Measurements from ENCODE around the gene ADPRS.

Gene ADPRS

GRCh38 chr1:36092166-36092797 is 3.6 kb downstream of the ADPRS start:
- H3K36me3 Mint-ChIP-seq (ENCODE audit: insufficient read depth) = peaks cover 26% of the 10 kb centered on the region
- ATAC-seq (replicated peaks) = no peak
- no peak overlapping the region for H3K4me3 Mint-ChIP-seq

GRCh38 chr1:36092798-36093185 is 4.1 kb downstream of the ADPRS start:
- no peak overlapping the region for H3K4me3 Mint-ChIP-seq
- peaks cover 29% of the 10 kb centered on the region for H3K36me3 Mint-ChIP-seq (ENCODE audit: insufficient read depth)
- H3K27me3 Mint-ChIP-seq = no peaks in the 10 kb centered on the region
- DNase-seq = no peak
- H3K27ac Mint-ChIP-seq = no peak overlapping the region
- ATAC-seq (replicated peaks) = no peak
- peaks cover 15 to 18% of the 10 kb centered on the region in 2 donors for H3K4me1 Mint-ChIP-seq (ENCODE audit: low read depth in 2 of 2)
- H3K9me3 Mint-ChIP-seq = no peaks in the 10 kb centered on the region

More at GRCh38 chr1:36092166-36092797, 3.6 kb downstream of the ADPRS start:
- H3K27me3 Mint-ChIP-seq = peaks cover 0 to 2% of the 10 kb centered on the region in 2 donors
- H3K4me1 Mint-ChIP-seq (ENCODE audit: low read depth in 2 of 2) = peaks cover 15 to 18% of the 10 kb centered on the region in 2 donors
- H3K27ac Mint-ChIP-seq = peak overlapping the region in 1 of 2 donors; percentile 20
- H3K9me3 Mint-ChIP-seq = no peaks in the 10 kb centered on the region
- DNase-seq = no peak

DNA sequence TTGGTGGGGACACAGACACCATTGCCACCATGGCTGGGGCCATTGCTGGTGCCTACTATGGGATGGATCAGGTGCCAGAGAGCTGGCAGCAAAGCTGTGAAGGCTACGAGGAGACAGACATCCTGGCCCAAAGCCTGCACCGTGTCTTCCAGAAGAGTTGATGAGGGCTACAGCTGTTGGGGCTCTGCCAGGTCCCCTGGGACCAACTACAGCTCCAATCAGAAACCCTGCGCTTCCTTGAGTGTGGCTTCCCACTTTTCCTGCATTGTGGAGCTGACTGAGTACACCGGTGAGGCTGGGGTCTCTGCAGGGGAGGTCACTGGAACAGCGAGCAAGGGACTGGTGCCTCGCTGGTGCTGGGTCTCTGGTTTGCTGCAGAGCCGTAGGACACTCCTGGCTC is 4.5 kb downstream of the ADPRS start:
- DNase-seq = no peak
- peaks cover 29% of the 10 kb centered on the region for H3K36me3 Mint-ChIP-seq (ENCODE audit: insufficient read depth)
- H3K9me3 Mint-ChIP-seq = no peaks in the 10 kb centered on the region
- no peaks in the 10 kb centered on the region for H3K27me3 Mint-ChIP-seq
- H3K27ac Mint-ChIP-seq = no peak overlapping the region
- H3K4me3 Mint-ChIP-seq = no peak overlapping the region
- no peak for ATAC-seq (replicated peaks)
- H3K4me1 Mint-ChIP-seq (ENCODE audit: low read depth in 2 of 2) = peaks cover 15 to 18% of the 10 kb centered on the region in 2 donors

DNA sequence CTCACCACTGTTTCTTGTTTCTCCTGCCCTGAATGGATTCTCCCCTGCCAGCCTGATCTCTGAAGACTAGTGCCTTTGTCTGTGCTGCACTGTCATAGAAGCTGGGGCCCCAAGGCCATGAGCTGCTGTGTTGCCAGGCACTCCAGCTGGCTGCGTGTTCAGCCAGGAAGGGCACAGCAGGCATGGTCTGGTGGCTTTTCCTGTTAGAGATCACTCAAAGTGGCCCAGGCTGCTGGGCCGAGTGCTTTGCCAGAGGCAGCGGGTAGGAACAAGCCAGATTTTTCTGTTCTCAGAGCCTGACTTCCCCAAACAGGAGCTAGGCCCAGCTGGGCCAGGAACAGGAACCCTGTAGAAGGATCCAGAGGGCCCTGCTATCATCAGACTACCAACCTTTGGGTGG is 5.2 kb downstream of the ADPRS start:
- Mint-ChIP-seq H3K4me1 (ENCODE audit: low read depth in 2 of 2) (peaks cover 15 to 18% of the 10 kb centered on the region in 2 donors), H3K9me3 (no peaks in the 10 kb centered on the region), H3K27me3 (no peaks in the 10 kb centered on the region), H3K27ac (no peak overlapping the region), H3K4me3 (no peak overlapping the region), H3K36me3 (ENCODE audit: insufficient read depth) (peaks cover 24% of the 10 kb centered on the region)
- DNase-seq (no peak), ATAC-seq (replicated peaks) (no peak)

DNA sequence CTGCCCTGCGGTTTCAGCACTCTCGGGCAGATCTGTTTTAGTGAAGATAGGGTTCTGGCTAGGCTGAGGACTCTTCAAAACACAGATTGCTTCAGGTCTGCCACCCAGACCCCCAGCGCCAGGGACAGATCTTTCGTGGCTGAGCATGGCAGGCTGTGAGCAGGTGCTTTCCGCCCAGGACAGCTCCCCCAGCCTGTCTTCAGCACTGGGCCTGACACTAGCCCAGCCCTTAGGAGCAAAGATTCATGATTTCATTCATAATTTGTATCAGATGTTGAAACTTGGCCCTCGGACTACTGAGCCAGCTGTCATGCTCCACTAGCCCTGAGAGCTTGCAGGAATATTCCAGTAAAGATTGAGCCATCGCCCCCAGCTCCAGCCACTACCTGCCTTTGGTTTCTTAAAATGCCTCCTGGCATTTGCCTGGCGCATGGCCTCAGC is 5.9 kb downstream of the ADPRS start:
- no peak overlapping the region for H3K4me3 Mint-ChIP-seq

DNA sequence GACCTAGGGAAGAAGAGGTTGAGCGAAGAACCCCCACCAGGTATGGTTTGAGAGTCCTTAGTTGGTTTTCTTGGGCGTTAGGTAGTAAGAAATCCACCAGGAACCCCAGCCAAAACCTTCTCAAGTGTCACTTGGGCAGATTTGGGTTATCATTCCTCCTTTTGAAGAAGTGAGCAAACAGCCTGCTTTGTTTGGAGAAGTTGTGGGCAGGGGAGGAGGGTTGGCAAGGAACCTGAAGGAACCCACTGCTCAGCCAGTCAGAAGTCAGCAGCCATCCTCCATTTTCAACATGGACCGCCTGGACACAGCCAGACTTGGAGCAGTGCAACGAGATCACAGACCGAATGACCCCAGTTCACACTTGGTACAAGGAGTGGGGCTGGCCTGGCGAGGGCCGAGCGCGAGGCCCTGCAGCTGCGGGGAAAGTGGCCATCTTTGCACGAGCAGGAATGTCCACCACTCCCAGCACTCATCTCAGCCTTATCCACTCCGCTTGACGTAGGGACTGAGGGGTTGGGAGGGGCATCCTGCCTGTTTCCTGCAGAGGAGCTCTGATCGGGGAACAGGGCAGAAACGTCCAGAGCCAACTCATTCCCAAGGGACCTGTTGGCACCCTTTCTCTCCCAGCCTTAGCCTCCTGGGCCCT is 7.2 kb downstream of the ADPRS start:
- H3K9me3 Mint-ChIP-seq = no peaks in the 10 kb centered on the region
- H3K36me3 Mint-ChIP-seq (ENCODE audit: insufficient read depth) = peaks cover 18% of the 10 kb centered on the region
- no peak overlapping the region for H3K4me3 Mint-ChIP-seq
- no peaks in the 10 kb centered on the region for H3K27me3 Mint-ChIP-seq
- H3K4me1 Mint-ChIP-seq (ENCODE audit: low read depth in 2 of 2) = peaks cover 4 to 13% of the 10 kb centered on the region in 2 donors
- no peak for DNase-seq
- H3K27ac Mint-ChIP-seq = peak overlapping the region; percentile 29 to 86
- no peak for ATAC-seq (replicated peaks)

More for the DNA sequence above, 5.9 kb downstream of the ADPRS start:
- Mint-ChIP-seq H3K27ac (no peak overlapping the region), H3K4me1 (ENCODE audit: low read depth in 2 of 2) (peaks cover 10 to 13% of the 10 kb centered on the region in 2 donors), H3K9me3 (no peaks in the 10 kb centered on the region), H3K36me3 (ENCODE audit: insufficient read depth) (peaks cover 20% of the 10 kb centered on the region), H3K27me3 (no peaks in the 10 kb centered on the region)
- DNase-seq = no peak
- ATAC-seq (replicated peaks) = no peak

- no peak overlapping the region for H3K4me3 Mint-ChIP-seq
- H3K9me3 Mint-ChIP-seq = no peaks in the 10 kb centered on the region
- peaks cover 18% of the 10 kb centered on the region for H3K36me3 Mint-ChIP-seq (ENCODE audit: insufficient read depth)
- ATAC-seq (replicated peaks) = no peak
- peaks cover 0 to 8% of the 10 kb centered on the region in 2 donors for H3K4me1 Mint-ChIP-seq (ENCODE audit: low read depth in 2 of 2)
- no peaks in the 10 kb centered on the region for H3K27me3 Mint-ChIP-seq
- peak overlapping the region; percentile 29 to 86 for H3K27ac Mint-ChIP-seq
- DNase-seq = no peak
Measured at GRCh38 chr1:36096500-36097432, 8.1 kb downstream of the ADPRS start.

DNA sequence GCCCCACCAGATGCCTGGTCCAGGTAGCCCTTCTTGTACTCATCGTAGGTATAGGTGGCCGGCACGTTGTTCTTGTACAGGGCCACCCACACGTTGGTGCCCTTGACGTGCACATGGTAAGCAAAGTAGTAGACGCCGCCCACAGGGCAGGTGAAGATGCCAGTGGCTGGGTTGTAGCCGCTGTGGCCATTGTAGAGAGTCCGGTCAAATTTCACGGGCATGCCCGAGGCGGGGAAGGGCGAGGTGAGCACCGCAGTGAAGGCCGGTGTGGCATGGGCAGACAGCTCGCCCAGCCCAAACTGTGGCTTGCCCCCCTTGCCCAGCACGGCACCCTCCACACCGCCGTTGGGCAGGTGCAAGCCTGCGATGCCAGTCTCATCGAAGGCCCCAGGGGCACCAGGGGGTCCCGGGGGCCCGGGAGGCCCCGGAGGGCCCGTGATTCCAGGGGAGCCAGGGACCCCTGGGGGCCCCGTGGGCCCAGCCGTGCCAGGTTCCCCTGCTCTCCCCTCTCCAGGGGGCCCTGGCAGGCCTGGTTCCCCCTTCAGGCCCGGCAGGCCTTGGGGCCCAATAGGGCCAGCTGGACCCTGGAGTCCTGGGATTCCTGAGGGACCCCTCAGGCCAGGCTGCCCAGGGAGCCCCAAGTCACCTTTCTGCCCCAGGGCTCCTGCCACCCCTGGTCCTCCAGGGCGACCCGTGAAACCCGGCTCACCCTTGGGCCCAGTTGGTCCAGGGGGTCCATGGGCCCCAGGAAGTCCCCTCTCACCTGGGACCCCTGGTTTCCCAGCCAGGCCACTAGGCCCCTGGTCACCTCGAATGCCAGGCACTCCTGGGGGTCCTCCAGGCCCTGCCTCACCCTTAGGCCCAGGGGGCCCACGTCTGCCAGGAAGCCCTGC is 9.2 kb downstream of the ADPRS start:
- H3K27ac Mint-ChIP-seq = no peak overlapping the region
- peaks cover 0 to 5% of the 10 kb centered on the region in 2 donors for H3K4me1 Mint-ChIP-seq (ENCODE audit: low read depth in 2 of 2)
- H3K9me3 Mint-ChIP-seq = no peaks in the 10 kb centered on the region
- DNase-seq = no peak
- no peak overlapping the region for H3K4me3 Mint-ChIP-seq
- ATAC-seq (replicated peaks) = no peak
- H3K27me3 Mint-ChIP-seq = no peaks in the 10 kb centered on the region
- H3K36me3 Mint-ChIP-seq (ENCODE audit: insufficient read depth) = peaks cover 15% of the 10 kb centered on the region

GRCh38 chr1:36098650-36099365 is 10.1 kb downstream of the ADPRS start:
- Mint-ChIP-seq H3K9me3 (no peaks in the 10 kb centered on the region), H3K27ac (no peak overlapping the region), H3K36me3 (ENCODE audit: insufficient read depth) (peaks cover 11% of the 10 kb centered on the region), H3K4me3 (no peak overlapping the region), H3K27me3 (no peaks in the 10 kb centered on the region), H3K4me1 (ENCODE audit: low read depth in 2 of 2) (peaks cover 0 to 5% of the 10 kb centered on the region in 2 donors)
- DNase-seq (no peak), ATAC-seq (replicated peaks) (no peak)

GRCh38 chr1:36099681-36100341 is 11.1 kb downstream of the ADPRS start:
- Mint-ChIP-seq H3K4me1 (ENCODE audit: low read depth in 2 of 2) (peaks cover 0 to 5% of the 10 kb centered on the region in 2 donors), H3K4me3 (no peak overlapping the region), H3K27ac (peak overlapping the region in 1 of 2 donors; percentile 22), H3K9me3 (no peaks in the 10 kb centered on the region), H3K27me3 (no peaks in the 10 kb centered on the region), H3K36me3 (ENCODE audit: insufficient read depth) (peaks cover 14% of the 10 kb centered on the region)
- peak; percentile 90 for ATAC-seq (replicated peaks)
- DNase-seq = peak; percentile 67 to 77 (median 71)

- peaks cover 0 to 5% of the 10 kb centered on the region in 2 donors for H3K4me1 Mint-ChIP-seq (ENCODE audit: low read depth in 2 of 2)
- peak overlapping the region in 1 of 2 donors; percentile 22 for H3K27ac Mint-ChIP-seq
- H3K4me3 Mint-ChIP-seq = no peak overlapping the region
- DNase-seq (no peak), ATAC-seq (replicated peaks) (no peak)
- H3K9me3 Mint-ChIP-seq = no peaks in the 10 kb centered on the region
- H3K36me3 Mint-ChIP-seq (ENCODE audit: insufficient read depth) = peaks cover 14% of the 10 kb centered on the region
- H3K27me3 Mint-ChIP-seq = no peaks in the 10 kb centered on the region
Measured at GRCh38 chr1:36100376-36100775, 11.7 kb downstream of the ADPRS start.

DNA sequence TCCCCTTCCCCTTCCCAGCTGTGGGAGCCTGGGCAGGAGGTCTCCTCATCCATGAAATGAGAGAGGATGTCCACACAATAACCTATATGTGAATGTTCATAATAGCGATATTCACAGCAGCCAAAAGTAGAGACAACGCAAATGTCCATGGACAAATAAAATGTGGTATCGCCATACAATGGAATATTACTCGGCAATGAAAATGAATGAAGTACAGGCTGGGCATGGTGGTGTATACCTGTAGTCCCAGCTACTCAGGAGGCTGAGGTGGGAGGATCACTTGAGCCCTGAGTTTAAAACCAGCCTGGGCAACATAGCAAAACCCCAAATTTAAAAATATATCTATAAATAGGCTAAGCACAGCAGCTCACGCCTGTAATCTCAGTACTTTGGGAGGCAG is 12.9 kb downstream of the ADPRS start:
- no peak for DNase-seq
- ATAC-seq (replicated peaks) = no peak
- peaks cover 18% of the 10 kb centered on the region for H3K36me3 Mint-ChIP-seq (ENCODE audit: insufficient read depth)
- H3K9me3 Mint-ChIP-seq = no peaks in the 10 kb centered on the region
- no peaks in the 10 kb centered on the region for H3K27me3 Mint-ChIP-seq
- H3K4me3 Mint-ChIP-seq = no peak overlapping the region
- H3K27ac Mint-ChIP-seq = no peak overlapping the region
- peaks cover 0 to 5% of the 10 kb centered on the region in 2 donors for H3K4me1 Mint-ChIP-seq (ENCODE audit: low read depth in 2 of 2)
